GM06990 (cell line): ENCODE data around the gene S1PR1.

Experiments
- DNase-seq: peaks from one replicate; pipeline ENCODE4 v3.0.0-alpha.2; 2011; ENCODE audit not compliant: insufficient read length; ENCODE audit errors: extremely low read depth
- H3K27me3 ChIP-seq: replicated peaks from 2 replicates; pipeline ENCODE4 v1.6.0; 2011; ENCODE audit warnings: low read length; ENCODE audit not compliant: control insufficient read depth, insufficient read depth
- H3K36me3 ChIP-seq: 2 replicates; pipeline ENCODE4 v1.5.1; 2011; ENCODE audit warnings: low read length; ENCODE audit not compliant: control insufficient read depth, insufficient read depth
- H3K4me3 ChIP-seq: replicated peaks from 2 replicates; pipeline ENCODE4 v1.5.1; 2011; ENCODE audit warnings: low read depth, mild to moderate bottlenecking, control low read depth, low read length
- CTCF ChIP-seq: IDR thresholded peaks from 2 replicates; pipeline ENCODE4 v1.5.1; 2011; ENCODE audit warnings: low read length, control low read depth, mild to moderate bottlenecking, inconsistent platforms; ENCODE audit not compliant: insufficient read depth, poor library complexity, severe bottlenecking

Gene S1PR1

GRCh38 chr1:101240041-101240430, 3.2 kb downstream of the S1PR1 start:
- Histone ChIP-seq H3K4me3 (no peak overlapping the region), H3K27me3 (no peaks in the 10 kb centered on the region), H3K36me3 (peaks cover 15% of the 10 kb centered on the region)
- DNase-seq: no peak
- no peak for TF ChIP-seq CTCF

GRCh38 chr1:101241485-101242225, 4.8 kb downstream of the S1PR1 start:
- Histone ChIP-seq H3K4me3 (no peak overlapping the region), H3K36me3 (peaks cover 15% of the 10 kb centered on the region), H3K27me3 (no peaks in the 10 kb centered on the region)
- TF ChIP-seq CTCF: no peak
- DNase-seq: no peak

- no peak for TF ChIP-seq CTCF
- Histone ChIP-seq H3K36me3 (peaks cover 15% of the 10 kb centered on the region), H3K4me3 (no peak overlapping the region), H3K27me3 (no peaks in the 10 kb centered on the region)
- DNase-seq: no peak
Measured at GRCh38 chr1:101242324-101243050, 5.7 kb downstream of the S1PR1 start.

GRCh38 chr1:101243751-101244150, 6.9 kb downstream of the S1PR1 start:
- Histone ChIP-seq H3K27me3 (no peaks in the 10 kb centered on the region), H3K4me3 (no peak overlapping the region), H3K36me3 (peaks cover 15% of the 10 kb centered on the region)
- TF ChIP-seq CTCF: no peak
- DNase-seq: no peak

GRCh38 chr1:101244842-101245241, 8.0 kb downstream of the S1PR1 start:
- TF ChIP-seq CTCF: no peak
- Histone ChIP-seq H3K36me3 (peaks cover 6% of the 10 kb centered on the region), H3K27me3 (no peaks in the 10 kb centered on the region), H3K4me3 (no peak overlapping the region)
- DNase-seq: no peak
